Uterus (tissue), 4 donors: ENCODE data around the gene ADD3. TPM values are rescaled to one million over a fixed set of nuclear protein-coding genes. Genes with fewer than 3 reads are reported as not detected.

Experiments used
- DNase-seq, 2 donors: peaks; one replicate each; pipeline ENCODE4 v3.0.0-alpha.2; 2019 to 2020
- H3K27ac ChIP-seq, 2 donors: fragments of 200-600 bp; sonication (generic); 1 replicate in 1 of 2; 2 replicates in 1 of 2; pipeline ENCODE4 v1.5.1; 2016 to 2018
- H3K27me3 ChIP-seq, 2 donors: fragments of 200-600 bp; sonication (generic); one replicate each; pipeline ENCODE4 v1.5.1; 2018 to 2019; ENCODE audit warnings: control low read depth in 1 of 2
- H3K36me3 ChIP-seq, 2 donors: fragments of 200-600 bp; sonication (generic); one replicate each; pipeline ENCODE4 v1.5.1; 2019; ENCODE audit warnings: control low read depth in 1 of 2
- H3K4me1 ChIP-seq, 2 donors: fragments of 200-600 bp; sonication (generic); one replicate each; pipeline ENCODE4 v1.5.1; 2018 to 2019; ENCODE audit warnings: control low read depth in 1 of 2
- H3K4me3 ChIP-seq, 2 donors: fragments of 200-600 bp; sonication (generic); 1 replicate in 1 of 2; 2 replicates in 1 of 2; pipeline ENCODE4 v1.5.1; 2018 to 2019; ENCODE audit warnings: mild to moderate bottlenecking in 1 of 2
- H3K9me3 ChIP-seq, 2 donors: fragments of 200-600 bp; sonication (generic); one replicate each; pipeline ENCODE4 v1.5.1; 2019; ENCODE audit warnings: control low read depth in 1 of 2
- CTCF ChIP-seq, 4 experiments: fragments of 200-600 bp in 2 of 4; fragments of 450-650 bp in 2 of 4; sonication (generic) in 2 of 4; IDR thresholded peaks; one replicate each; pipeline ENCODE4 v1.5.1; 2016 to 2019; ENCODE audit warnings: antibody characterized with exemption in 4 of 4, mild to moderate bottlenecking in 2 of 4, moderate library complexity in 1 of 4
- POLR2A ChIP-seq, 2 donors: fragments of 450-650 bp; IDR thresholded peaks; one replicate each; pipeline ENCODE4 v1.6.1; 2016; ENCODE audit warnings: antibody characterized with exemption in 2 of 2, mild to moderate bottlenecking in 1 of 2, moderate library complexity in 1 of 2
- intact Hi-C: fragments of 100-400 bp; cut with DNase I; formaldehyde crosslinking; loops from one replicate; pipeline ENCODE4 v1.15.1; 2023; ENCODE audit warnings: low total_unique reads
- total RNA-seq, 4 donors: library from RNA; depleted of rRNA in 3 of 4; stranded (reverse); fragments of >200 nt in 3 of 4; gene quantifications; one replicate each; pipeline versions ENCODE4 v1.1.0 to v1.2.4, GENCODE V29; 2014 to 2023
- donor health status: DM: yes; HTN: yes; CAD: no.

Gene ADD3
- total RNA-seq, 4 donors from 2014 or later, result 55.0 to 935 (median 92.6) TPM

GRCh38 chr10:110144507-110144906 lies 136.7 kb downstream of the ADD3 start:
- H3K27me3 ChIP-seq, result no peaks in the 10 kb centered on the region
- no peaks in the 10 kb centered on the region for H3K9me3 ChIP-seq

GRCh38 chr10:110147961-110148360 lies 140.2 kb downstream of the ADD3 start:
- intact Hi-C loops, result loop anchor here (10.0 kb wide), 1 partner anchor 127 kb away; no protein-coding TSS in a partner anchor
- Histone ChIP-seq H3K9me3 (no peaks in the 10 kb centered on the region), H3K36me3 (no peaks in the 10 kb centered on the region), H3K4me3 (no peak overlapping the region), H3K4me1 (no peaks in the 10 kb centered on the region), H3K27me3 (no peaks in the 10 kb centered on the region), H3K27ac (no peak overlapping the region)
- no peak for TF ChIP-seq POLR2A (IDR thresholded peaks at IDR 0.05)
- no peak for TF ChIP-seq CTCF (IDR thresholded peaks at IDR 0.05)
- no peak for DNase-seq

More at GRCh38 chr10:110144507-110144906, 136.7 kb downstream of the ADD3 start:
- H3K36me3 ChIP-seq, result no peaks in the 10 kb centered on the region
- TF ChIP-seq CTCF (IDR thresholded peaks at IDR 0.05), result no peak
- no peak for TF ChIP-seq POLR2A (IDR thresholded peaks at IDR 0.05)
- H3K4me1 ChIP-seq, result no peaks in the 10 kb centered on the region
- no peak overlapping the region for H3K4me3 ChIP-seq
- no peak overlapping the region for H3K27ac ChIP-seq
- no peak for DNase-seq
- intact Hi-C loops, result loop anchor here (10.0 kb wide), 1 partner anchor 130 kb away; no protein-coding TSS in a partner anchor

GRCh38 chr10:110149259-110149658 lies 141.5 kb downstream of the ADD3 start:
- no peaks in the 10 kb centered on the region for H3K36me3 ChIP-seq
- H3K27ac ChIP-seq, result no peak overlapping the region
- no peaks in the 10 kb centered on the region for H3K4me1 ChIP-seq
- no peaks in the 10 kb centered on the region for H3K27me3 ChIP-seq
- intact Hi-C loops, result loop anchor here (10.0 kb wide), 1 partner anchor 126 kb away; no protein-coding TSS in a partner anchor
- no peak for TF ChIP-seq POLR2A (IDR thresholded peaks at IDR 0.05)
- no peak for TF ChIP-seq CTCF (IDR thresholded peaks at IDR 0.05)
- DNase-seq, result no peak
- H3K9me3 ChIP-seq, result no peaks in the 10 kb centered on the region
- H3K4me3 ChIP-seq, result no peak overlapping the region

- Histone ChIP-seq H3K4me3 (no peak overlapping the region), H3K27me3 (no peaks in the 10 kb centered on the region), H3K27ac (no peak overlapping the region), H3K9me3 (no peaks in the 10 kb centered on the region), H3K4me1 (no peaks in the 10 kb centered on the region), H3K36me3 (no peaks in the 10 kb centered on the region)
- DNase-seq, result no peak
- intact Hi-C loops, result no loop called here
- TF ChIP-seq CTCF (IDR thresholded peaks at IDR 0.05) (no peak), POLR2A (IDR thresholded peaks at IDR 0.05) (no peak)
Observed at GRCh38 chr10:110150046-110150445, 142.3 kb downstream of the ADD3 start.

- no peak for DNase-seq
- Histone ChIP-seq H3K4me1 (no peaks in the 10 kb centered on the region), H3K4me3 (no peak overlapping the region), H3K36me3 (no peaks in the 10 kb centered on the region), H3K27me3 (no peaks in the 10 kb centered on the region), H3K27ac (no peak overlapping the region), H3K9me3 (no peaks in the 10 kb centered on the region)
- TF ChIP-seq CTCF (IDR thresholded peaks at IDR 0.05) (no peak), POLR2A (IDR thresholded peaks at IDR 0.05) (no peak)
- intact Hi-C loops, result no loop called here
Observed at GRCh38 chr10:110150981-110151380, 143.2 kb downstream of the ADD3 start.
